Measurements from ENCODE around the gene CTDSP2.

GRCh38 chr12:57797933-57798332 is 48.6 kb downstream of the CTDSP2 start:
- TF ChIP-seq POLR2AphosphoS5 (IDR thresholded peaks at IDR 0.05) (no peak), POLR2A (IDR thresholded peaks at IDR 0.05) (no peak)

All from gastroesophageal sphincter (tissue), 2 donors.